NB4 (cell line): Measurements from ENCODE around the gene GALK1.

Source experiments
- DNase-seq: peaks from one replicate; pipeline ENCODE4 v3.0.0; 2010; ENCODE audit warnings: low read depth
- H3K4me3 ChIP-seq: one replicate; pipeline ENCODE4 v1.5.1; 2011; ENCODE audit warnings: mild to moderate bottlenecking, low read depth, low read length, moderate library complexity
- MYC ChIP-seq: IDR thresholded peaks from 2 replicates; pipeline ENCODE4 v1.6.1; 2011; ENCODE audit warnings: low read depth, low read length
- POLR2A ChIP-seq: IDR thresholded peaks from 2 replicates; pipeline ENCODE4 v1.6.1; 2011; ENCODE audit warnings: mild to moderate bottlenecking; ENCODE audit not compliant: insufficient read length; ENCODE audit errors: extremely low read depth
- TF ChIP-seq, protein P1 (sequence below): IDR thresholded peaks from 2 replicates; pipeline ENCODE4 v1.6.1; 2011; ENCODE audit warnings: low read depth, low read length
- TF ChIP-seq, protein P2 (sequence below): IDR thresholded peaks from one replicate; pipeline ENCODE4 v1.5.1; 2012; ENCODE audit warnings: low read depth, low read length

The GALK1 gene

DNA sequence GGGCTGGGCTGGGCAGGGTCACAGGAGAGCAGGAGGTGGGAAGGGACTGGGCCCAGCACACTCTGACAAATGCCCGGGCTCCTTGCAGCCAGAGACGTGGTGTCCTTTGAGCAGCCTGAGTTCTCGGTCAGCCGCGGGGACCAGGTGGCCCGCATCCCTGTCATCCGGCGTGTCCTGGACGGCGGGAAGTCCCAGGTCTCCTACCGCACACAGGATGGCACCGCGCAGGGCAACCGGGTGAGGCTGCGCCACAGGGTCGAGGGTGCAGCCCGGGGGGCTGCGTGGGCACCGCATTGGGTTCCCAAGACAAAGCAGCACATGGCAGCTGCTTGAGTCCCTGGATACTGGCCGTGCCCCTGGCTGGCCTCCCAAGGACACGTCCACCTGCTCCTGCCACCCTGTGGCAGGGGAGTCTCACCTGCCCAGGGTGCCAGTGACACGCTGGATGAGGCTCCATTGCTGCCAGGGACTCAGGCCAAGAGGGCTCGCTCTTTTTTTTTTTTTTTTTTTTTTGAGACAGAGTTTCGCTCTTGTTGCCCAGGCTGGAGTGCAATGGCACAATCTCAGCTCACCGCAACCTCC lies 21.3 kb downstream of the GALK1 start:
- TF ChIP-seq, protein P1, sequence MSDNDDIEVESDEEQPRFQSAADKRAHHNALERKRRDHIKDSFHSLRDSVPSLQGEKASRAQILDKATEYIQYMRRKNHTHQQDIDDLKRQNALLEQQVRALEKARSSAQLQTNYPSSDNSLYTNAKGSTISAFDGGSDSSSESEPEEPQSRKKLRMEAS, result no peak
- TF ChIP-seq, protein P2, sequence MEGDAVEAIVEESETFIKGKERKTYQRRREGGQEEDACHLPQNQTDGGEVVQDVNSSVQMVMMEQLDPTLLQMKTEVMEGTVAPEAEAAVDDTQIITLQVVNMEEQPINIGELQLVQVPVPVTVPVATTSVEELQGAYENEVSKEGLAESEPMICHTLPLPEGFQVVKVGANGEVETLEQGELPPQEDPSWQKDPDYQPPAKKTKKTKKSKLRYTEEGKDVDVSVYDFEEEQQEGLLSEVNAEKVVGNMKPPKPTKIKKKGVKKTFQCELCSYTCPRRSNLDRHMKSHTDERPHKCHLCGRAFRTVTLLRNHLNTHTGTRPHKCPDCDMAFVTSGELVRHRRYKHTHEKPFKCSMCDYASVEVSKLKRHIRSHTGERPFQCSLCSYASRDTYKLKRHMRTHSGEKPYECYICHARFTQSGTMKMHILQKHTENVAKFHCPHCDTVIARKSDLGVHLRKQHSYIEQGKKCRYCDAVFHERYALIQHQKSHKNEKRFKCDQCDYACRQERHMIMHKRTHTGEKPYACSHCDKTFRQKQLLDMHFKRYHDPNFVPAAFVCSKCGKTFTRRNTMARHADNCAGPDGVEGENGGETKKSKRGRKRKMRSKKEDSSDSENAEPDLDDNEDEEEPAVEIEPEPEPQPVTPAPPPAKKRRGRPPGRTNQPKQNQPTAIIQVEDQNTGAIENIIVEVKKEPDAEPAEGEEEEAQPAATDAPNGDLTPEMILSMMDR, result no peak
- TF ChIP-seq MYC (no peak), POLR2A (no peak)
- H3K4me3 ChIP-seq, result no peak overlapping the region
- DNase-seq, result no peak

DNA sequence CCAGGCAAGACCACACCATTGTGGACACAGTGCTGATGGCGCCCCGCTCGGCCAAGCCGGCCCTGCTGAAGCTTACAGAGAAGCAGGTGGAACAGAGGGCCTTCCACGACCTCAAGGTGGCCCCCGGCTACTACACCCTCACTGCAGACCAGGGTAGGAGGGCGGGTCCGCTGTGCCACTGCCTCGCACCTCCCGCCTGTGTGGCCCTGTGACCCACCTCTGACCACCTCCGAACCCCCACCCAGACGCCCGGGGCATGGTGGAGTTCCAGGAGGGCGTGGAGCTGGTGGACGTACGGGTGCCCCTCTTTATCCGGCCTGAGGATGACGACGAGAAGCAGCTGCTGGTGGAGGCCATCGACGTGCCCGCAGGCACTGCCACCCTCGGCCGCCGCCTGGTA lies 22.7 kb downstream of the GALK1 start:
- DNase-seq, result no peak
- H3K4me3 ChIP-seq, result no peak overlapping the region
- TF ChIP-seq, protein P2, result no peak
- no peak for TF ChIP-seq MYC
- TF ChIP-seq, protein P1, result no peak

DNA sequence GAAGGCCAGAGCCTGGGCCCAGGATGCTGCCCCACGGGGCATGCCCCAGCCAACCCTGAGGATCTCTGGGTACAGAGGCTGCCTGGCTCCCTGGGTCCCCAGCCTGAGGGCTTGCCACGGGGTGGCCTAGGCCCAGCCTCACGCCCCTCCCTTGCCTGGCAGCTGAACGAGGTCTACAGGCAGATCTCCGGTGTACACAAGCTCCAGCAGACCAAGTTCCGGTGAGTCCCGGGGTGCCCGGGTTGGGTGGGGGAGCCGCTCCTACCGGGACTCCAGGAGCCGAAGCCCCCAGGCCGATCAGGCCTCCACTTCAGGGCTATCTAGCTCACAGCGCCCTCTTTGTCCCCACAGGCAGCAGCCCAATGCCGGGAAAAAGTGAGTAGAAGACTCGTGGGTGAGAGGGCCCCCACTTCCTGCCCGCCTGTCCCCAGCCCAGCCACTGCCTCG lies 24.3 kb downstream of the GALK1 start:
- no peak for TF ChIP-seq MYC
- TF ChIP-seq POLR2A, result no peak
- TF ChIP-seq, protein P1, result no peak
- TF ChIP-seq, protein P2, result no peak
- no peak overlapping the region for H3K4me3 ChIP-seq
- no peak for DNase-seq

DNA sequence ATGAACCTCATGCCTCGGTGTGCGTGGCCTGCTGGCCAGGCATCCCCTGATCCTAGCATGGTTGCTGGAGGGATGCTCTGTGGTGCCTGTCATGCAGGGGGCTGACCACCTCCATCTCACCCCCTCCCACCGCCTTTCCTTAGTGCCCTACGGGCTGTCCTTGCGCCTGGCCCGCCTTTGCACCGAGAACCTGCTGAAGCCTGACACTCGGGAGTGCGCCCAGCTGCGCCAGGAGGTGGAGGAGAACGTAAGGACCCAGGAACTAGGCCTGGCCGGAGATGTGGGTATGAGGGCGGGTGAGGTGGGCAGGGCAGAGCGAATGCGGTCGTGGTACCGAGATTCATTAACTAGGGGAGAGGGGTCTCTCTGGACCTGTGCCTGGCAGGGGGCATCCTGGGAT lies 24.8 kb downstream of the GALK1 start:
- no peak overlapping the region for H3K4me3 ChIP-seq
- no peak for DNase-seq
- no peak for TF ChIP-seq POLR2A
- TF ChIP-seq, protein P2, result no peak
- no peak for TF ChIP-seq MYC
- TF ChIP-seq, protein P1, result no peak

DNA sequence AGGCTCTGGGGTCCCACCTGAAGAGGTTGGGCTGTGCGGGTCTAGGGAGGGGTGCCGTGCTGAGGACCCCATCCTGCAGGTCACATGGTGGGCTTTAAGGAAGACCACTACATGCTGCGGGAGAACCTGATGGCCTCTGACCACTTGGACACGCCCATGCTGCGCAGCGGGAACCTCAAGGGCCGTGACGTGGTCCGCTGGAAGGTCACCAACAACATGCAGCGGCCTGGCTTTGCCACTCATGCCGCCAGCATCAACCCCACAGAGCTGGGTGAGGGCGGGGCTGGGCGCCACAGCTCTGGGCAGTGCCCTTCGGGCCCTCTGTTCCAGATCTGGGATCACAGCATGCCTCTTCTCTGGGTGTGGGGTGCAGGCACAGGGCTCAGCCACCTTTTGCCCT lies 25.2 kb downstream of the GALK1 start:
- DNase-seq, result no peak
- no peak overlapping the region for H3K4me3 ChIP-seq
- TF ChIP-seq, protein P2, result no peak
- TF ChIP-seq, protein P1, result no peak
- no peak for TF ChIP-seq POLR2A
- TF ChIP-seq MYC, result no peak

DNA sequence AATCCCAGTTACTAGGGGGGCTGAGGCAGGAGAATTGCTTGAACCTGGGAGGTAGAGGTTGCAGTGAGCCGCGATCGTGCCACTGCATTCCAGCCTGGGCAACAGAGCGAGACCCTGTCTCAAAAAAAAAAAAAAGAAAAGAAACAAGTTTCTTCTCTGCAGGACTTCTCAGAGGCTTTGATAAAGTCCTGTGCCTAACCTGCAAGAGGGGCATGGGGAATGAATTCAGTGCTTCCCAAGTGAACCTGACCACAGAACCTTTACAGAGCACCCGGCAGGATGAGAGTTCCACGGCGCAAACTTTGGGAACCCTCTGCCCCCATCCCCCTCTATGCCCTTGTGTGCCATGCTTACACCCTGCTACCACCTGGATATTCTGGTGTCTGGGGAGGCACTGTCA lies 25.8 kb downstream of the GALK1 start:
- TF ChIP-seq, protein P1, result no peak
- TF ChIP-seq MYC (no peak), POLR2A (no peak)
- TF ChIP-seq, protein P2, result no peak
- no peak overlapping the region for H3K4me3 ChIP-seq
- no peak for DNase-seq
